Stomach (tissue), 9 donors: ENCODE data around the gene PARD3. TPM values are rescaled to one million over a fixed set of nuclear protein-coding genes. Genes with fewer than 3 reads are reported as not detected.

Experiments
- DNase-seq, 2 donors: peaks; one replicate each; pipeline versions ENCODE4 v3.0.0 to v3.0.0-alpha.2; 2013 to 2019
- H3K27ac ChIP-seq, 5 donors: fragments of 200-600 bp in 4 of 5; sonication (generic) in 4 of 5; one replicate each; pipeline ENCODE4 v1.5.1; 2013 to 2019; ENCODE audit warnings: mild to moderate bottlenecking in 1 of 5, moderate library complexity in 1 of 5
- H3K27me3 ChIP-seq, 3 donors: fragments of 200-600 bp; sonication (generic); one replicate each; pipeline ENCODE4 v1.5.1; 2017 to 2019; ENCODE audit warnings: mixed run types in 1 of 3
- H3K36me3 ChIP-seq, 4 donors: fragments of 200-600 bp; sonication (generic); 1 replicate in 3 of 4; 2 replicates in 1 of 4; pipeline ENCODE4 v1.5.1; 2016 to 2019
- H3K4me1 ChIP-seq, 4 donors: fragments of 200-600 bp; sonication (generic); one replicate each; pipeline ENCODE4 v1.5.1; 2016 to 2019
- H3K4me3 ChIP-seq, 4 donors: fragments of 200-600 bp; sonication (generic) in 3 of 4; one replicate each; pipeline ENCODE4 v1.5.1; 2016 to 2019; ENCODE audit warnings: mild to moderate bottlenecking in 1 of 4
- H3K9me3 ChIP-seq, 4 donors: fragments of 200-600 bp; sonication (generic); one replicate each; pipeline ENCODE4 v1.5.1; 2016 to 2019
- EP300 ChIP-seq: sonication (generic); formaldehyde crosslinking; IDR thresholded peaks from one replicate; pipeline ENCODE4 v1.6.1; 2017; ENCODE audit warnings: antibody characterized with exemption
- POLR2A ChIP-seq, 4 donors: fragments of 450-650 bp; IDR thresholded peaks; one replicate each; pipeline ENCODE4 v1.6.1; 2016; ENCODE audit warnings: antibody characterized with exemption in 4 of 4, control low read depth in 2 of 4, mild to moderate bottlenecking in 1 of 4, moderate library complexity in 1 of 4
- POLR2AphosphoS5 ChIP-seq, 3 donors: sonication (generic); formaldehyde crosslinking; IDR thresholded peaks; one replicate each; pipeline ENCODE4 v1.6.1; 2016; ENCODE audit warnings: antibody characterized with exemption in 3 of 3
- WGBS, 5 donors: extraction: QIAGEN DNeasy Blood & Tissue Kit in 3 of 5; methylation state at CpG; one replicate each; pipeline versions ENCODE4 v1.1.5 to v1.1.7; 2013 to 2018; 5-methylcytosine and 5-hydroxymethylcytosine counted together
- intact Hi-C: fragments of 100-400 bp; cut with DNase I; formaldehyde crosslinking; loops from one replicate; pipeline ENCODE4 v1.15.1; 2023; ENCODE audit warnings: low total_unique reads
- polyA plus RNA-seq, 3 donors: library from polyadenylated mRNA; stranded (reverse); fragments of 200-250 nt; gene quantifications; one replicate each; pipeline ENCODE4 v1.2.3, GENCODE V29; 2013
- total RNA-seq, 5 donors: library from RNA; depleted of rRNA; stranded (reverse); fragments of >200 nt; gene quantifications; one replicate each; pipeline versions ENCODE4 v1.1.0 to v1.2.3, GENCODE V29; 2014 to 2016
- TF ChIP-seq, protein P1 (sequence below), 7 experiments: fragments of 450-650 bp in 4 of 7; fragments of 200-600 bp in 3 of 7; sonication (generic) in 3 of 7; IDR thresholded peaks; one replicate each; pipeline ENCODE4 v1.5.1; 2016 to 2019; ENCODE audit warnings: antibody characterized with exemption in 7 of 7, control low read depth in 2 of 7, mild to moderate bottlenecking in 1 of 7
- donor health status: healthy with polysubstance abuse.
- donor health status: Bipolar disorder and iron deficiency.
- donor health status: healthy.

Gene PARD3
- total and polyA plus RNA-seq, 8 donors: 13.7 to 118 (median 31.8) TPM

- DNase-seq: no peak
Measured at GRCh38 chr10:34477249-34477648, 337.8 kb downstream of the PARD3 start.

GRCh38 chr10:34476608-34477007 lies 338.5 kb downstream of the PARD3 start:
- DNase-seq: no peak
- no peak overlapping the region for H3K27ac ChIP-seq

More at GRCh38 chr10:34477249-34477648, 337.8 kb downstream of the PARD3 start:
- WGBS, 5 donors: 88 to 93% (median 90%) methylated on average over 2 of the region's 2 CpGs
- intact Hi-C loops: no loop called here
- Histone ChIP-seq H3K27me3 (no peaks in the 10 kb centered on the region), H3K9me3 (no peaks in the 10 kb centered on the region), H3K36me3 (no peaks in the 10 kb centered on the region), H3K27ac (no peak overlapping the region), H3K4me3 (no peak overlapping the region), H3K4me1 (peaks cover 0 to 6% (median 0%) of the 10 kb centered on the region in 4 donors)
- TF ChIP-seq, protein P1, sequence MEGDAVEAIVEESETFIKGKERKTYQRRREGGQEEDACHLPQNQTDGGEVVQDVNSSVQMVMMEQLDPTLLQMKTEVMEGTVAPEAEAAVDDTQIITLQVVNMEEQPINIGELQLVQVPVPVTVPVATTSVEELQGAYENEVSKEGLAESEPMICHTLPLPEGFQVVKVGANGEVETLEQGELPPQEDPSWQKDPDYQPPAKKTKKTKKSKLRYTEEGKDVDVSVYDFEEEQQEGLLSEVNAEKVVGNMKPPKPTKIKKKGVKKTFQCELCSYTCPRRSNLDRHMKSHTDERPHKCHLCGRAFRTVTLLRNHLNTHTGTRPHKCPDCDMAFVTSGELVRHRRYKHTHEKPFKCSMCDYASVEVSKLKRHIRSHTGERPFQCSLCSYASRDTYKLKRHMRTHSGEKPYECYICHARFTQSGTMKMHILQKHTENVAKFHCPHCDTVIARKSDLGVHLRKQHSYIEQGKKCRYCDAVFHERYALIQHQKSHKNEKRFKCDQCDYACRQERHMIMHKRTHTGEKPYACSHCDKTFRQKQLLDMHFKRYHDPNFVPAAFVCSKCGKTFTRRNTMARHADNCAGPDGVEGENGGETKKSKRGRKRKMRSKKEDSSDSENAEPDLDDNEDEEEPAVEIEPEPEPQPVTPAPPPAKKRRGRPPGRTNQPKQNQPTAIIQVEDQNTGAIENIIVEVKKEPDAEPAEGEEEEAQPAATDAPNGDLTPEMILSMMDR (IDR thresholded peaks at IDR 0.05): no peak
- TF ChIP-seq EP300 (no peak), POLR2AphosphoS5 (IDR thresholded peaks at IDR 0.05) (no peak), POLR2A (IDR thresholded peaks at IDR 0.05) (no peak)

GRCh38 chr10:34475786-34476185 lies 339.3 kb downstream of the PARD3 start:
- H3K9me3 ChIP-seq: no peaks in the 10 kb centered on the region
- H3K36me3 ChIP-seq: no peaks in the 10 kb centered on the region
- H3K27me3 ChIP-seq: no peaks in the 10 kb centered on the region
- DNase-seq: no peak
- no peak overlapping the region for H3K4me3 ChIP-seq
- intact Hi-C loops: no loop called here
- H3K4me1 ChIP-seq: peaks cover 0 to 12% (median 0%) of the 10 kb centered on the region in 4 donors
- 91 to 95% (median 94%) methylated on average over 5 of the region's 5 CpGs for WGBS, 5 donors
- TF ChIP-seq POLR2A (IDR thresholded peaks at IDR 0.05) (no peak), POLR2AphosphoS5 (IDR thresholded peaks at IDR 0.05) (no peak), EP300 (no peak)
- TF ChIP-seq, protein P1 (IDR thresholded peaks at IDR 0.05): no peak
- no peak overlapping the region for H3K27ac ChIP-seq

More at GRCh38 chr10:34476608-34477007, 338.5 kb downstream of the PARD3 start:
- WGBS, 5 donors: 86 to 93% (median 88%) methylated on average over 3 of the region's 3 CpGs
- no peaks in the 10 kb centered on the region for H3K9me3 ChIP-seq
- H3K4me3 ChIP-seq: no peak overlapping the region
- peaks cover 0 to 8% (median 0%) of the 10 kb centered on the region in 4 donors for H3K4me1 ChIP-seq
- H3K27me3 ChIP-seq: no peaks in the 10 kb centered on the region
- no peaks in the 10 kb centered on the region for H3K36me3 ChIP-seq
- intact Hi-C loops: no loop called here
- TF ChIP-seq POLR2AphosphoS5 (IDR thresholded peaks at IDR 0.05) (no peak), EP300 (no peak), POLR2A (IDR thresholded peaks at IDR 0.05) (no peak)
- TF ChIP-seq, protein P1 (IDR thresholded peaks at IDR 0.05): no peak

DNA sequence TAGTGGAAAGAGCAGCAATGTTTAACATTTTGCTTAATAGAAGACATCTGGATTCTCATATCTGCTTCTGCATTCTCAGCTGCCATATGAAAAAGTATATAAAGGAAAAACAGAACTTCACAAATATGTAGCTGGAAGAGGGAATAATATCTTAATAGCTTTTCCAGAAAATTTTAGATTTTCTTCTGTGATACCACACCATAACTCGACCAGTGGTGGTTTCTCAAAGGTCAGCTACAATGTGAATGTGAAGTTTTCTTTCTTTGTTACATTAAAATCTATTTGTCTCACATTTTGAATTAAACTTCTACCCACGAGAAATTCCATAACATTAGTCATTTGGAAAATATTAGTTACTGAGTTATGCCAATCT lies 339.8 kb downstream of the PARD3 start:
- DNase-seq: no peak
- intact Hi-C loops: no loop called here
- TF ChIP-seq, protein P1 (IDR thresholded peaks at IDR 0.05): no peak
- TF ChIP-seq EP300 (no peak), POLR2AphosphoS5 (IDR thresholded peaks at IDR 0.05) (no peak), POLR2A (IDR thresholded peaks at IDR 0.05) (no peak)
- Histone ChIP-seq H3K36me3 (no peaks in the 10 kb centered on the region), H3K4me1 (peaks cover 0 to 12% (median 0%) of the 10 kb centered on the region in 4 donors), H3K4me3 (no peak overlapping the region), H3K27me3 (no peaks in the 10 kb centered on the region), H3K9me3 (no peaks in the 10 kb centered on the region), H3K27ac (no peak overlapping the region)
- 55 to 73% (median 58%) methylated on average over 2 of the region's 2 CpGs for WGBS, 5 donors
